ENCODE data around the gene INTS1.
A peak's percentile ranks its signal among the peaks of the same experiment; 100 is the strongest.
"Not testable (repeated sequence)": the region's sequence is repeated elsewhere in the genome, so short reads cannot be mapped to it uniquely, and the experiment has no call there.

The INTS1 gene

GRCh38 chr7:1529383-1530116 is 25.4 kb upstream of the INTS1 start:
- no peak for DNase-seq

GRCh38 chr7:1526271-1526754 is 22.1 kb upstream of the INTS1 start:
- no peak for DNase-seq

GRCh38 chr7:1525409-1525808 is 21.2 kb upstream of the INTS1 start:
- no peak for DNase-seq

- no peak for DNase-seq
Observed at GRCh38 chr7:1523844-1524243, 19.7 kb upstream of the INTS1 start.

- no peak for DNase-seq
Observed at GRCh38 chr7:1523208-1523607, 19.0 kb upstream of the INTS1 start.

GRCh38 chr7:1521456-1521855 is 17.3 kb upstream of the INTS1 start:
- no peak for DNase-seq

GRCh38 chr7:1520539-1521234 is 16.5 kb upstream of the INTS1 start:
- DNase-seq = no peak

- not testable (repeated sequence) for DNase-seq
Observed at GRCh38 chr7:1519322-1519922, 15.2 kb upstream of the INTS1 start.

GRCh38 chr7:1516586-1517251 is 12.5 kb upstream of the INTS1 start:
- DNase-seq = no peak

GRCh38 chr7:1515509-1515967 is 11.3 kb upstream of the INTS1 start:
- DNase-seq = not testable (repeated sequence)

GRCh38 chr7:1514995-1515401 is 10.8 kb upstream of the INTS1 start:
- no peak for DNase-seq

GRCh38 chr7:1514407-1514806 is 10.2 kb upstream of the INTS1 start:
- no peak for DNase-seq

GRCh38 chr7:1513657-1514095 is 9.5 kb upstream of the INTS1 start:
- DNase-seq = no peak

- peak; percentile 63 to 68 for DNase-seq
Observed at GRCh38 chr7:1512781-1513656, 8.8 kb upstream of the INTS1 start.

- no peak for DNase-seq
Observed at GRCh38 chr7:1511444-1512422, 7.5 kb upstream of the INTS1 start.

GRCh38 chr7:1510780-1511154 is 6.6 kb upstream of the INTS1 start:
- DNase-seq = no peak

- DNase-seq = no peak
Observed at GRCh38 chr7:1509226-1509625, 5.0 kb upstream of the INTS1 start.

- DNase-seq = no peak
Observed at GRCh38 chr7:1508277-1508758, 4.1 kb upstream of the INTS1 start.

- DNase-seq = peak; percentile 38 to 48
Observed at GRCh38 chr7:1505731-1506550, 1.8 kb upstream of the INTS1 start.

- no peak for DNase-seq
Observed at GRCh38 chr7:1503390-1503789, 799 bp downstream of the INTS1 start.
